ENCODE data around the gene ACP1.

Gene ACP1

DNA sequence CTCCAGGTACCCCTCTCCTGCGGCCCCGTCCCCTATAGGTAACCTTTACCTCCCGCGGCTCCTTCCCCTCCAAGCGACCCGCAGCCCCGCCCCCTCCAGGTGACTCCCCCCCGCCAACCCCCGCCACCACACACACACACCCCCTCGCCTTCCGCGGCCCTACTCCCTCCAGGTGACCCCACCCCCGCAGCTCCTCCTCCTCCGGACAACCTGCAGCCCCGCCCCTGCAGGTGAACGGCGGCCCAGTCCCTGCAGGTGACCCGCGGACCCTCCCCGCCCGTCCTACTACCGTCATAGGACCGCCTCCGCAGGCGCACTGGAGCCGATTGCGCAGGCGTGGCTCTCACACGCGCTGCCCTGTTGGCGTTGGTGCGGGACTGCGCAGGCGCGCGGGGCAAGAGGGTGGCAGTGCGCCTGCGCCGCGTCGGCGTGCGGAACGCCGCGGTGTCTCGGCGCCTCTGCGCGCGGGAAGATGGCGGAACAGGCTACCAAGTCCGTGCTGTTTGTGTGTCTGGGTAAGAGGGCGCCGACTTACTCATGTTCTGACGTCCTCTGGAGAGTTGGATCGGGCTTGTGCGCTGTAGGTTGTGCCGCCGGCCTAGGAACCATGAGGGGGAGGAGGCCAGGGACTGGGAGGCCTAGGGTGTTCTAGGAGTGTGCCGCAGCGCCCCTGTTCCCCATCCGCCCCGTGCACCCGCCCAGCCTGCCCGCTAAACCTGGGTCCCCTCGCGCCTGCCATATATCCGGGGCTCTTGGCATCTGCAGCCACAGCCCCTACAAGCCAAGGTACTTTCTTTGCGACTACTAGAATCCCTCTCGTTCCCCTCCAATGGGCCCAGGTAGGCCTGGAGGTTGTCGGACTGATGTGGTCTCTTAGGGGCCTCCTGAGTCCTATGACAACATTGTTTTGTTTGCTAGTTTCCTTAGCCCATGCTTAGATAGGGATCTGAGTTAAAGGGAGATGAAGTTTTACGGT, at the start of gene ACP1:
Gene ACP1 (plus strand): TSS at position 455 of the 976 bp plus-strand sequence. CDS start 18 bp downstream, at position 473.
- peak; percentile 87 to 92 for DNase-seq (ENCODE audit: low read depth in 2 of 2)

DNA sequence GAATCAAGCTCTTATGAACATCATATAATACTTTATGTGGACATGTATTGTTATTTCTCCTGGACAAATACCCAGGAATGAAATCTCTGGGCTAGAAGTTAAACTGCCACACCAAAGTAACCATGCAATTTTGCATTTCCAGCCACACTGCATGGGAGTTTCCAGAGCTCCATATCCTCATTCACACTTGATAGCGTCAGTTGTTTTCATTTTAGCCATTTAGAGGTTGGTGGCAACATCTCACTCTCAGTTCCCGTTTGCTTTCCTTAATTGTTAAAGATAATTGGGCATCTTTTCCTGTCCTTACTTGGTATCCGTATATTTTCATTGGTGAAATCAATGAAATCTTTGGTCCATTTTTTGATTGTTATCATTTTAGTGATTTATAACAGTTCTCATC, 48.7 kb upstream of the ACP1 start:
- no peak for DNase-seq (ENCODE audit: low read depth in 2 of 2)

DNA sequence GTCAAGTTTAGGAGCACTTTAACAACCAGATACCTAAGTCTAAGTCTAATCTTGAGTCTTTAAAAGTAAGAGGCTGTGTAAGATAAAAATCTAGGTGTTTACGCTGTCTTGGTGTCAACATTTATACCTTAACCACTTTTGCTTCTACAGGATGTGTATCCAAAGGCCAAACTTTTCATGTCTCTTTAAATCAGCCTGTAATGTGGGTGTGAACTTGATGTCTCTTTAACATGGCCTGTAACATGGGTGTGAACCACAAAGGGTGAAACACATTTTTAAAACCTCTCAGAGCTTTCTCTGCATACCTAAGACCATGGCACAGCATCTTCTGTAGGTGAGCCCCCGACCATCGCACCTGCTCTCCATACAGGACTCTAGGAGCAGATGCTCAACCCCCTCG, 41.3 kb upstream of the ACP1 start:
- no peak for DNase-seq (ENCODE audit: low read depth in 2 of 2)

DNA sequence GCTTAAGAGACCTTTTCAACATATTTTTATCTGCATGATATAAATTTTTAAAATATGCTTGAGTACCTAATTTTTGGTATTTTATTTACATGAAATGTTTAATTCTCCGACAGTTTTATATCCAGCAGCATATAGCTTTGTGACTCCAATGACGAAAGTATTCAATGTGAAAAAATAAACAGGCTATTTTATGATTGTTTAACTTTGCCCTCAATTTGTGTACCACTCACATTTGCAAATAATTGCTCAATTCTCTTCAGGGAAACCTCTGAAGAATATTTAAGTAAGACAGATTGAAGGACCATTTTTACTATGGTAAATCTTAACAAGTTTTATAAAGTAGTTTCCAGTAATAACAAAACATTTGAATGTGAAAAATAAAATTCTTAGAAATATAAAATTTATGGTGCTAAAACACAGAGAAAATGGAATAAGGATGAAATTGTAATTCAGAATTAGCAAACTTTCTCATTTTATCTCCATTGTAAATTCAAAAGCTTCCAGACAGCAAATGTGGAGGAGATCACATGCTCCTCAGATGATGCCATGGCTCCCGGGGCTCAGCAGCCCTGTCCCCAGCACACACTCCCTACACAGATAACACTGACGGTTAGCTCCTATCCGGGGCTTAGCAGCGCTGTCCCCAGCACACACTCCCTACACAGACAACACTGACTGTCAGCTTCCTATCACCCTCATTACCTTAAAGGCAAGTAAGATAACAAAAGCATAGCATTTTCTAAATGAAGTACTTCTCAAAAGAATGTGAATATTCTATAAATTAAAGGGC, 40.6 kb upstream of the ACP1 start:
- DNase-seq (ENCODE audit: low read depth in 2 of 2), result no peak

DNA sequence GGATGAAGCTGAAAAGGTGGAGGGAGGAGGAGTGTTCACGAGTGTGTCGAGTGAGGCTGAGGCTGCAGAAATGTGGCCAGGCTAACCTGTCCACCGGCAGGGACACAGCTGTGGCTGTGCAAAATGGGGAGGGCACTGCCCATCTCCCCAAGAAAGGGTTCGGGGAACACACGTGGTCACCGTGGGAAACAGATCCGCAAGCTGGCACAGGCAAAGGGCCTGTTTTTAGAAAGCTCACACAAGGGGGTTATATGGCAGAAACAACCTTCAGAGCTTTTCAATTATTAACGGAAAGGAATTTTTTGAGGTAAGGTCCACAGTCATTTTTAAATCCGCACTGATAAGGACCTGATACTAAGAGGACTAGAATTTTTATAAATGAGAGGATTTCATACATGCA, 36.6 kb upstream of the ACP1 start:
- no peak for DNase-seq (ENCODE audit: low read depth in 2 of 2)

DNA sequence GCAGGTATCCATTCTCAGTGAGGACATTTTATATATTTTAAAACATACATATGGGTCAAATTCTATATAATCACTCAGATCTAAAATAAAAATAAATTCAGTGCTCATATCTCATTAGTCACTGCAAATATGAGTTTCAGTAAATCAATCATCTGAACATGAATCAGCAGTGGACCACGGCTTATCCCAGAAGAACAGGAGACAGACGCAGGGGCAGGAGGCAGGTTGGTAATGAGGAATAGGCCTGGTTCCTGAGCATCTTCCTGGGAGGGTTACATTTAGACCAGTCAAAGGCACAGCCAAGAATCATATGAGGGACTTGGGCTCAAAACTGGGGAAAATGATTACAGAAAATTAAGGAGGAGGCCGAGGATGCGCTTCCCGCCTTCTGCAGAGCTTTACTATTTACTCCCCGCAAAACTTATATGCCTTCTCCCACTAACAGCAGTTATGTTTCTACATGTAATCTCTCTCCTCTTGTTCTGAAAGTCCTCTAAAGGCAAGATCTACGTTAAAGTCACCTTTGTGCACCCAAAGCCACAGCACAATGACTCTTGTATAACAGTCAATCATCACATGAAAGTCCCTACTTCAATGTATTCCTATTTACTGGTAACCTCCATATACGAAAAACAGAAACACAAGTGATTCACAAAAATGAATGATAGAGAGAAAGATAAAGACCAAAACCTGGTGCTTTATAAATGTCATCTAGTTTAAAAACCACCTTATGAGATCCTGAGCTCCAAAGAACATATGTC, 36.0 kb upstream of the ACP1 start:
- no peak for DNase-seq (ENCODE audit: low read depth in 2 of 2)

DNA sequence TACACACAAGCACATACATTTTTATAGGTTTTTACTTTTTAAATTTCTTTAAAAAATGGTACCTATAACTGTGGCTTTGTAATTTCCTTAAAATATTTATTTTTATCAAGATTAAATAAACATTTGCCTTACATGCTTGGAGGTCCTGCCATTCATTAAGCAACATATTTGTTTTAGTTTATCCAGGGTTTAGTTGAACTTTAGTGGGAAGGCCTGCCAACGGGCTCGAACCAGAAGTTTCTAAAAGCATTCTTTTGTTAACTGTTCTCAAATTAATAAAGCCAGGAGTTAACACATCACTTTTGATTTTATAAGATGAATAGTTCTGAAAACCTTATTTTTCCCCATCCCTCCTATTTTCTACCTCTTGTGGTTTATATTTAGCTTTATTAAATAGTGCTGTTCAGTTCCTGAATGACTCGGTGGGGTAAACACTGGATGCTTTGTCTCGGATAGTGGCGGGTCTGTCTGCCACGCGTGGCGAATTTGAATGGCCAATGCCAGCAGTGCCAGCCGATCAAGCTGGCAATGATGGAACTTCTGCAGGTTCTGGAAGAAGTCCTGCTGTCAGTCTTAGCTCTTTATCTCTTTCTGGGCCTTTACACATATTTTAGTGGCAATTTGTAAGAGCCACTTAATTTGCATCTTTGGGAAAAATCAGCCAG, 33.1 kb upstream of the ACP1 start:
- no peak for DNase-seq (ENCODE audit: low read depth in 2 of 2)

DNA sequence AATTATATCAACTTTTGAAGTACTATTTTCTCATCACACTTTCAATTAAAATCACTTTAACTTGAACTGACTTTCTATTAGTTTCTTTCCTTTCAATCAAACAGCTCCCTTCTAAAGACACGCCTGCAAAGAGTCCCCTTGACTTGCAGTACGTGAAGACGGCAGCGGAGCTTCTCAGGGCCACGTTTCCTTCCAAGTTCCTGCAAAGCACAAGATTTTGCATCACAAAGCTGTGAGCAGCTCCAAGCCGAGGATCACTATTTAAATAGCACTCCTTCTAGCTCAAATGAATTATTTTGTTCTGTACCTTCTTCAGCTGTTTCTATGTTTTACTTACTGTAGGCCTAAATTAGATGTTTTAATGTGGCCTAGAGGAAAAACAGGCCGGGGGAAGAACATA, 31.7 kb upstream of the ACP1 start:
- no peak for DNase-seq (ENCODE audit: low read depth in 2 of 2)

DNA sequence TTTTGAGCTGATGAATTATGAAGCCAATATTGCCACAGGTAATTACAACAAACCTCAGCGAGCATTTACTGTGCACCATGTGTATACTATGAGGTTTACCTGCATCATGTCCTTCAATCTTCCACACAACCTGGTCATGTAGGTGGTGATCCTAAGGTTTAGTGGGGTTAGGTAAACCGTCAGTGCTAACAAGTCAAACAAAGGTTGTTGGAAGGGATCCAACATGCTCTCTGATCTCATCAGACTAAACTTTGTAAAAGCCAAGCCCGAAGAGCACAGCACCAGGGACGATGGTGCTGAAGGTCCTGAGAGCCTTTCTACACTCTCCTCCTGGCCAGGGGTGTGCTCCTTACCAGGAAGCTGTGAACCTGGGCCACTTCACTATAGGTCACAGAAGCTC, 30.3 kb upstream of the ACP1 start:
- no peak for DNase-seq (ENCODE audit: low read depth in 2 of 2)

DNA sequence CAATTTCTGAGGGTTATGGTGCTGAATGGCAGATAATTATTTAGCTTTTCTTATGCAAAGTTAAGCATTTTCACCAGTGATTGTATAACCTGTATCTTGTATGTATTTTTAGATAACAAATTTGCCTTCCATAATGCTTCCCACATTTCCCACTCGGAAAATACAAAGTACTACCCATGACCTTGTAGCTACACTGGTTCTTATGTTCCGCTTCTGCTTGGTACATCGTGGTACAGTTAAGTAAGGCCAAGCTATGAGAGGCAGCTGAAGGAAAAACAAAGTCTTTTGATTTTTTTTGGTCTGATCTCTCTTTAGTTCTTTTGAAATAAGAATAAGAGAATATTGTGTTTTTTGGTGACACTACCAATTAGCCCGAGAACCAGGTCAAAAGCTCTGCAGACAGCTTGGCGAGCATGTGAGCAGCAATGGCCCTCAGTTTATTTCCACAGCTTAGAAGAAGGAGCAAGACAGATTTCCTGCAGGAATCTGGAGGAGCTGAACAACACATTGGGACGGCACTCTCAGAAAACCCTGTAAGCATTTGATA, 27.7 kb upstream of the ACP1 start:
- DNase-seq (ENCODE audit: low read depth in 2 of 2), result no peak

DNA sequence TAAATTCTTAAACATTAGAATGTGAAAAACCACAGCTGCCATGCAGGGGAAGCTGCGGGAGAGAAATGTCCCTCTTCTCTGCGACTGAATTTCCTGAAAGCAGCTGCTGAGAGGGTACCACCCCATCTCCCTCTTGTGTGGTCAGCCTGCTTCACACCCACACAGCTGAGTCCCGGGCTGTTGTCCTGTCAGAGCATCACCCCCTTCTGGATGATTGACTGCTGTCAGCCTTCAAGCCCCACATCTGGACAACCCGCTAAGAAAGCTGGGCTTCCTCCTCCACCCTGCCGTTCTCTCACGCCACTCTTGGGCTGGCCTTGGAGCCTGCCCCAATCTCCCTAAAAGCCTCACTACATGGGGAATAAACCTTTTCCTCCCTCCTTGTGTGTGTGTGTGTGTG, 26.9 kb upstream of the ACP1 start:
- DNase-seq (ENCODE audit: low read depth in 2 of 2), result no peak

DNA sequence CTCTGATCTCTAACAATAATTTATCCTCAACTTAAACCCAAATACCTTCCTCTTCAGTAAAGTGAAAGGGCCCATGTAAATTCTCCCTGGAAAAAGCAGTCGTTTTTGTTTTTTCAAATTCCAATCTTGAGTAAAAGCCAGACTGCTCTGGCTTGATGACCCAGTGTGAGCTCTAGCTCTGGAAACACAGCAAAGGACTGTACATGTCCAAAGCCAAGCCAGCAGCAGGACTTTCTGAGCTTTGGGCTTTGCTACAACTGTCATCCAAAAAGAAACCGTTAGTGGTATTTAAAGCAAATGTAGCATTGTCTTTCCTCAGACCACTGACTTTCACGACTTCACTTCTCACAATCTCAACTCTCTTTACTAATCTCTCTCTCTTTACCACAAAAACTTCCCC, 26.3 kb upstream of the ACP1 start:
- DNase-seq (ENCODE audit: low read depth in 2 of 2), result no peak

DNA sequence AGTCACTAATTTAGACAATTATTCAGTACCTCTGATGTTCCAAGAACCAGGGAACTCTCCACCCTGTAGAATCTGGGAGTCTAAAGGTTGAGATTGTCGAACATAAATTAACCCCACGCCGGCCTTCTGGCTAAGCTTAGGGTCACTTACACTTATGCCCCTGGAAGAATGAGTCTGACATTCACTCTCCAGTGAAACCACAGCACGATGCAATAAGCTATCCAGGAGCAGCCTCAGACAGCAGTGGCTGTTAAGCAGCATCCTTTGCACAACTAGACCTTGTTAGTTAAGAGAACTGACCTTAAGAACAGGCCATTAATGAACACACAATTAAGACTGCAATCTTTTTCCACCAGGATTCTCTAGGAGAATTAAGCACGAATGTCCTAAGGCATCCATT, 25.9 kb upstream of the ACP1 start:
- no peak for DNase-seq (ENCODE audit: low read depth in 2 of 2)

DNA sequence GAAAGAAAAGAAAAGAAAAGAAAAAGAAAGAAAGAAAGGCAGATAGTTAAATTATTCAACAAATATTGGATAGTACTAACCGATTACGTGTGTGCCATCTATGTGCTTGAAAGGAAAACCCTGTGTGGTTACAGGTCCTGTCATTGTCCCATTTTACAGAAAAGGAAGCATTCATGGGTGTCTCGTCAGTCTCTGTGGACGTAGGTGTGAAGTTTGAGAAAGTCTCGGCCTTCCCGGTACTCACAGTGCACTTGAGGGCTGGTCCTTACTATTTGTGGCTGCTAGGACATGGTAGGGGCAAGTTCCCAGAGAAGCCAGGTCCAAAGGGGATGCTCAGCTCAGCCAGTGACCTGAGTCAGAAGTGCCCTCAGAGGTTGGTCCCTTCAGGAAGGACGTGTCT, 20.2 kb upstream of the ACP1 start:
- no peak for DNase-seq (ENCODE audit: low read depth in 2 of 2)

DNA sequence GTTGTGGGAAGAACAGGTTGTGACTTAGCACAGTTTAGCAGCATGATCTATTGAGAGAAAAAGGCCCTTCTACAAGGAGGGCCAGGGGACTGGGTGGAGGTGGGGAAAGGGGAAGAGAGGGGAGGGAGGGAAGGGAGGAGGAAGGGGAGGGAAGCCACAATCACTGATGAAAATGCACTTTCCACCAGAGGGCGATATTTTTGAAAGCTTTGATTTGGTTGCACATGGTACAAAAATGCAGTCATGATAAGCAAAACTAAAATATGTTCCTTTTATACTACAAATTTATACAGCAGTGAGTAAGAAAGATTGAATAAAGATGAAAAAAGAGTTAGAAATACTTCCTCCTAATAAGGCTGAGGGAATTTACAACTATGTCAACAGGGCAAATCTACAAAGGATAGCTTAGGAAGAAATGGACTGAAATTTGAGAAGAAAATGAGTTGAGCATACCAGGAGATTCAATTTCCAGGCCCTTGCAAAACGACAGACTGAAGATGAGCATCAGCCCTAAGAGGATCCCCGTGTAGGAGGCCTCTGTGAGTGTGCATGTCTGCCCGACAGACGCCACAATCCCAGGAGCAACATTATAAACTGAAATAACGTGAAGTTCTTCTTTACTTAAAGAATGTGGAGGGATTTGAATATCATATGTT, 18.1 kb upstream of the ACP1 start:
- no peak for DNase-seq (ENCODE audit: low read depth in 2 of 2)

DNA sequence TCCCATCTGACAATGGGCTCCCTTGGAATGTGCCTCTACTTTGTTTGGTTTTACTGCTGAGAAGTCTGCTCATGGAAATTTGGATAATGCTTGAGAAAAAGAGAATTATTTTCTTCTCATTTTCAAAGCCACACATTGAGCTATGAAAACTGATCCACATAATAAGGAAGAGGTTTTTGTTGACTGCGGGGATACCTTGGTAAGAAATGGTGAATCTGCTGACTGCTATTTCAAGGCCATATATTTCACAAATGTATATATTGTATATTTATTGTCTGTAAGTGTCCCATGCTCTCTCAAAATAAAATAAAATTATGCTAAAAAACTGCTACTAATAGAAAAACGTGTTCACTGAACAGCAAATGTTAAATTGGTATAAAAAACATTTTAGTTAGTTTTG, 16.0 kb upstream of the ACP1 start:
- no peak for DNase-seq (ENCODE audit: low read depth in 2 of 2)

DNA sequence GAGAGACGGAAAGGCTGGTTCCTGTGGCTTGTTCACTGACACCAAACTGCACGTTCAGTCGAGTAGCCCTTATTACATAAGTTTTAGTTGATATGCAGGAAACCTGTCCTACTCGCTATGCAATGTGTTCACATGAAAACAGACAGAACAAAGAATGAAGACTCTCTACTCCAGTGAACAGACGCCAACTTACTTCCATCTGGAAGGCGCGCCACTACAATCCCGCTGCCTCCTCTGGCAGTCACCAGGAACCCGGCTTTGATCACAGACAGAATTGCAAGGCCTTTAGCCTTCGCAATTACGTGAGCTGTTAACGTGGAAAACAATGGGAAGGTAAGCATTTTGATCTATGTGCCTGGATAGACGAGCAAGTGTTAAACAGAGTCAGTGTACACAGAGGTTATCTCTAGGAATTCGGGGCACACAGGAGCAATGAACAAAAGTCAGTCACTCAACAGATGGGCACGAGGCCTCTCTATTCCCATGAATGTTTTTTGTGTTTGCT, 15.2 kb upstream of the ACP1 start:
- no peak for DNase-seq (ENCODE audit: low read depth in 2 of 2)

DNA sequence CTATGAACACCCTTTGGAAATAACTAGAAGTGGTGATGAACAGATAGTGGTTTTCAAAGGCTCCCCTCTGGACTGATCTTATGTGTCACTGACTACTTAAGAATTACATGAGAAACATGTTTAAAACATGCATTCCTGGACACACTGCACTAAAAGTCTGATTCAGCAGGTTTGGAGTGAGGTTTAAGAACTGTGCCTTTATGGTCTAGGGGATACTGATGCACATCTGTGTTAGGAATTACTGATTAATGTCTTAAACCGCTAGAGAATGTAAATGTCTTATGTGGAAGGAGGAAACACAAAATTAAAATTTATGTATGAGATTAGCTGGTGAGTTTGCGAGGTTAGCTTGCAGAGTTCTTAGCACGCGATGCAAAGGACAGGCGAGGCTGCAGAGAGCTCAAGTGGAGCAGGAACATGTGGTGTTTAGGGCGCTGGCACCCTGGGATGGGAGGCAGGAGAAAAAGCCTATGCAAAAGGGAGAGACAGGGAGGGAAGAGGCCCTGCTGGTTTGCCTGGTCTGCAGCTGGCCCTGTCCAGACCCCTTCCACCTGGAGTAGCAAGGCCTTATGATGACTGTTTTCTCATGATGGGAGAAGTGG, 12.6 kb upstream of the ACP1 start:
- no peak for DNase-seq (ENCODE audit: low read depth in 2 of 2)

DNA sequence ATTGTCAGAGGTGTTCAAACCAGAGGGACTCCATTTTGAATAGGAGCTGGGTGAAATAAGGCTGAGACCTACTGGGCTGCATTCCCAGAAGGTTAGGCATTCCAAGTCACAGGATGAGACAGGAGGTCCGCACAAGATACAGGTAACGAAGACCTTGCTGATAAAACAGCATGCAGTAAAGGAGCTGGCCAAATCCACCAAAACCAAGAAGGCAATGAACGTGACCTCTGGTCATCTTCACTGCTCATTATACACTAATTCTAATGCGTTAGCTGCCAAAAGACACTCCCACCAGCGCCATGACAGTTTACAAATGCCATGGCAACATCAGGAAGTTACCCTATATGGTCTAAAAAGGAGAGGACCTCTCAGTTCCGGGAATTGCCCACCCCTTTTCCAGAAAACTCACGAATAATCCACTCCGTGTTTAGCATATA, 11.5 kb upstream of the ACP1 start:
- no peak for DNase-seq (ENCODE audit: low read depth in 2 of 2)

DNA sequence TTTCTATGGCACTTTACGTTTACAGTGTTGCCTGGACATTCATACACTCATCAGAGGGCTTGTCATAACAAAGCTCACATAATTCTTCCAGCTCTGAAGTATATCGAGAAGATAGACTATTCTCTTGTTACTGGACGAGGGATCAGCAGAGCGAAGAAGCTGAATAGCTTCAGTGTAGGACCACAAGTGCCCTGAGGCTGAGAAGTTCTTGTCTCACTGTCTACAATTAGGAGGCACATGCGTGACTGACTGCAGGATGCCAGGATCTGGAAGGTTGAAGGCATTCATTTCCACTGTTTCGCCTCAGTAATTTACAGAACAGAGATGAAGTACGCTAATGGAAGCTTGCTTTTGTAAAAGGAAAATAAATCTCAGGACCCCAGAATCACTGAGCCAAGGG, 10.5 kb upstream of the ACP1 start:
- DNase-seq (ENCODE audit: low read depth in 2 of 2), result no peak
